ENCODE results near the gene CINP. TPM values are rescaled to one million over a fixed set of nuclear protein-coding genes. Genes with fewer than 3 reads are reported as not detected.

Gene CINP
- total RNA-seq, 1 experiment from 2014 or later = 70.8 TPM

DNA sequence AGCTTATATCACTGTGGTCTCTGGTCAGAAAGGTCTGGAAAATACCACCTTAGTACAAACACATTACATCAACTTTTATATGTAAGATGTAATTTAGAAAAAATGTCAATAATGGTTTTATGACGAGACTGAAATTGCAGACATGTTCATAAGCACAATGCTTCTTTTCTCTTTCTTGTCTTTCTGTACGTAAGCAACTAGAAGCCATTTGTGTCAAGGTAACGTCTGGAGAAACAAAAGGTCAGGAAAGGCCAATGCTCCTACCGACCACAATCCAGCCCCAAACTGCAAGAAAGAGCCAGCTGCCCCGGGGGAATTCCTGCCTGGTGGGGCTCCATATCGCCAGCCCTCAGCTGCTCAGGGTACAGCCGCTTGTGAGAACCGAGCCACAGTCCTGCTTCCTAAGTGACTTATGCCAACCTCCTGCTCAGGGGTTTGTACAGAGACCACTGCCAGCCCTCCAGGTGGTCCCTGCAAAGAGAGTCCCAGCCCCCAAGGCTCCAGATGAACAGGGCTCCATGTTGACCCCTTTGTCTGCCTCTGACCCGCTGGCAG, 36.8 kb downstream of the CINP start:
- in situ Hi-C loops (cut with HindIII; ENCODE audit: low sequenced_read_pairs) = no loop called here
- no peak for DNase-seq (ENCODE audit: low spot score)

- in situ Hi-C loops (cut with HindIII; ENCODE audit: low sequenced_read_pairs) = loop anchor here (25.0 kb wide), 1 partner anchor 236 kb away; the partner anchor contains the start of gene HSP90AA1
- DNase-seq (ENCODE audit: low spot score) = peak; percentile 82
Measured at GRCh38 chr14:102323102-102323501, 39.6 kb downstream of the CINP start.

DNA sequence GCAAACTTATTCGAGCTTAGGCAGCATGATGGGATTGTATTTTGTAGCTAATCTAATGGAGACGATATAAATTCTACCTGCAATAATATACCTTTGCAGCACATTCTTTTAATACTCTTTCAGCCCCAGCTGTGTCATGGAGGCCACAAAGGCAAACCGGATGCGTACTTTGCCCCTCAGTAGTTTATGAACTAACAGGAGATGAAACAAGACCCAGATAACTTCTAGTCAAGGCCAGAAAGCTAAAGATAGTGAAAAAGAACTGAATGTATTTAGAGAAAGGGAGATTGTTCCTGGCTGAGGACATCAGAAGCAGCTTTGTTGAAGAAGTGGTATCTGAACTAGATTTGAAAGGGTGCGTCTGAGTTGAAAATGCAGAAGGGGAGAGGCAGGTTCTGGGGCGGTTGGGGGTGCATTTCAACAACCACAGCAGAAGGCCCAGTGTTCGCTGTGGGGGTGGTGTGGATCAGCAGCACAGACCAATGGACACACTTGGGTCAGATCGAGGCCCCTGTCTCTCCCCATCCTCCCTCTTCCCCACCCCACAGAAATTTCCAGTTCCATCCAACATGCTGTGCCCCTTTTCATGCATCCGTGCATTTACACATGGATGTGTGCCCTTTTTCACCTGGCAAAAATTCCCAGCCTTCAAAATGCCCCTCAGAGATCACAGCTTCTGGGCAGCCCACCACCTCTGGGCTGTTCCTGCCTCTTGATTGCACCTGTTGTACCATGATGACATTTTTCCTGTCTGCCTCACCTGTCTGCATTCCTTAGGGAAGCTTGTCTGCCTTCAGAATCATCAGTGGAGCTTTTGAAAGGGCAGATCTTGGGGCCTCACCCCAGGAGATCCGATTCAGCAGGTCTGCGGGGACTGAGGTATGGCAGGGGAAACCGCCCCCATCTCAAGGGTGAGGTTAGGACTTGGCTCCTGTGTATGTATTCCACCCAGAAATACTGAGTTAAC, 41.0 kb downstream of the CINP start:
- DNase-seq (ENCODE audit: low spot score) = no peak
- in situ Hi-C loops (cut with HindIII; ENCODE audit: low sequenced_read_pairs) = loop anchor here (25.0 kb wide), 1 partner anchor 234 kb away; the partner anchor contains the start of gene HSP90AA1

DNA sequence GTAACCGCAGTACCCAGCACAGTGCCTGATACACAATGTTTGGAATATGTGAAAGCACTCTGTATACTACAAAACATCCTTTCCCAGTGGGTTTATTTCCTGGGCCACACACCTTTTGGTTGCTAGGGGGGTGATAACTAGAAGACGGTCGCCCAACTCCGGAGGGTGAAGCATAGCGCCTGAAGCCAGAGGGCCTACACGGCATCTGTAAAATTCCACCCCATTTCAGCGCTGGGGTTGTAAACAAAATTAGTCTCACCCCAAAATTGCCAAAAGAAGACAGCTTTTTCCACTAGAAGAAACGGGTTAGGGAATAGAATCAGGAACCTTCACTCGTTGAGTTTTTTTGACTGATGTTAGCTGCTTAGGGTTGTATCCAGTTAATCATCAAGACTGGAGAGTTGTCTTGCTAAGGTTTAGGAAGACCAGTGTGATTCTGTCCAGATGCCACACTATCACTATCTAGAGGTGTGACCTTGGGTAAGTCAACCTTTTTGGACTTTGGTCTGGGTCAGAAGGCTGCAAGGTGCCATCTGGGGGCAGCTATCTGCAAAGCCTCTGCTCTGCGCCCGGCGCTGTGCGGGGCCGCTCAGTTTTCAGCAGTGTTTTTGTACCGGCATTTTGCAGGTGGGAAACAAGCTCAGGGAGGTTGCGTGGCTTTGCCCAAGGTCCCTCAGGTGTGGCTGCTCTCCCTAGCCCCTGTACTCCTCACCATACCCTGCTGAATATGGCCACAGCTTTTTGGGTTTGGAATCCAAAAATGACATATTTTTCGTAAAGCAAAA, 41.8 kb downstream of the CINP start:
- in situ Hi-C loops (cut with HindIII; ENCODE audit: low sequenced_read_pairs) = loop anchor here (25.0 kb wide), 1 partner anchor 234 kb away; the partner anchor contains the start of gene HSP90AA1
- no peak for DNase-seq (ENCODE audit: low spot score)

GRCh38 chr14:102320033-102320660, 42.5 kb downstream of the CINP start:
- in situ Hi-C loops (cut with HindIII; ENCODE audit: low sequenced_read_pairs) = loop anchor here (25.0 kb wide), 1 partner anchor 233 kb away; the partner anchor contains the start of gene HSP90AA1
- DNase-seq (ENCODE audit: low spot score) = peak; percentile 43

DNA sequence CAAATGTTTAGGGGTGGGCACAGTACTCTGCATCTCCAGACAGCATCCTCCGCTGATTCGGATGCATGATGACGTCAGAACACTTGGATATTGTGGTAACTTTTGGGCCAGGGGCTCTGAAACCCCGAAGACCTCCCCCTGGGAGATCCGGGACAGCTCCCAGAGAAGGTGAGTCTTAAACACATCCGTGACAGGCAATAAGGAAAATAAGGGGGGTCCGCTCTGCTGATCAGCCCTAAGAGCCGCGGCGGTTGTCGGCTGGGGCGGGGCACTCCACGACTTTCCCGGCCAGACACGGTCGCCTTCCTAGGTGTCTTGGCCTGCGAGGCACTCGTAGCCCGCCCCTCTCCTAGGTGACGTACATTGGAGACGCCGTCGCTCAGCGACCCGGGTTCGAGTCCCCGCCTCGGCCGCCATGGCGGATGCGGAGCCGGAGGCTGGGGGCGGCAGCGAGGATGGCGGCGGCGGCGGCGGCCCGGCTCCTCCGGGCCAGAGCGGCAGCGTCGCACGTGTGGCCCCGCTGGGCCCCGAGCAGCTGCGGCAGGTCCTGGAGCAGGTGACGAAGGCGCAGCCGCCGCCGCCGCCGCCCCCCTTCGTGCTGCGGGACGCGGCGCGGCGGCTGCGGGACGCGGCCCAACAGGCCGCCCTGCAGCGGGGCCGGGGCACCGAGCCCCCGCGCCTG, 43.2 kb downstream of the CINP start, which contains the start of gene ZNF839:
TSS of gene ZNF839 (plus strand) at position 396 of the 682 bp plus-strand sequence. CDS start at position 416, 20 bp downstream.
- in situ Hi-C loops (cut with HindIII; ENCODE audit: low sequenced_read_pairs) = loop anchor here (25.0 kb wide), 1 partner anchor 232 kb away; the partner anchor contains the start of gene HSP90AA1

DNA sequence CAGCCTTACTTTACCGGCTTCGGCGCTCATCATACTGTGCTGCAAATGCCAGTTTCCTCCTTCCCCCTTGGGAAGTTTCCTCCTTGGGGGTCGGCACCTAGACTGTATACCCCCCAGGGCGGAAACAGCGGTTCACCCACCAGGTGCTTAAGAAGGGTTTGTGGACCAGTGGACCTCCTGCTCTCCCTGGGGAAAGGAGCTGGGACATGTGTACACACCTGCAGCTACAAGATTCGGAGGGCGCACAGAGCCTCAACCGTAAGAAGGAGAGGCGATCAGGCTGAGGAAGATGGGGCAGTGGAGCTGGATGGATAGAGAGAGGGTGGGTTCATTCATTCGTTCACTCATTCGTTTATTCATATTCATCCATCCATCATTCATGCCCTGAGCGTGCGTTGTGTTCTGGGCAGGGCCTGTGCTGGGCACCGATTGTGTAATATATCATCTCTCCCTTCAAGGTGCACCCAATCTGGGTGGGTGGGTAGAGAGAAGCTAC, 43.9 kb downstream of the CINP start:
- in situ Hi-C loops (cut with HindIII; ENCODE audit: low sequenced_read_pairs) = loop anchor here (25.0 kb wide), 1 partner anchor 232 kb away; the partner anchor contains the start of gene HSP90AA1
- DNase-seq (ENCODE audit: low spot score) = peak; percentile 8

More for the DNA sequence above, 43.2 kb downstream of the CINP start, which contains the start of gene ZNF839:
- peak; percentile 88 for DNase-seq (ENCODE audit: low spot score)

GRCh38 chr14:102317564-102318248, 45.0 kb downstream of the CINP start:
- in situ Hi-C loops (cut with HindIII; ENCODE audit: low sequenced_read_pairs) = loop anchor here (25.0 kb wide), 1 partner anchor 230 kb away; the partner anchor contains the start of gene HSP90AA1
- DNase-seq (ENCODE audit: low spot score) = peak; percentile 78

- DNase-seq (ENCODE audit: low spot score) = peak; percentile 93
- in situ Hi-C loops (cut with HindIII; ENCODE audit: low sequenced_read_pairs) = loop anchor here (25.0 kb wide), 1 partner anchor 230 kb away; the partner anchor contains the start of gene HSP90AA1
Measured at GRCh38 chr14:102316743-102317563, 45.7 kb downstream of the CINP start.

DNA sequence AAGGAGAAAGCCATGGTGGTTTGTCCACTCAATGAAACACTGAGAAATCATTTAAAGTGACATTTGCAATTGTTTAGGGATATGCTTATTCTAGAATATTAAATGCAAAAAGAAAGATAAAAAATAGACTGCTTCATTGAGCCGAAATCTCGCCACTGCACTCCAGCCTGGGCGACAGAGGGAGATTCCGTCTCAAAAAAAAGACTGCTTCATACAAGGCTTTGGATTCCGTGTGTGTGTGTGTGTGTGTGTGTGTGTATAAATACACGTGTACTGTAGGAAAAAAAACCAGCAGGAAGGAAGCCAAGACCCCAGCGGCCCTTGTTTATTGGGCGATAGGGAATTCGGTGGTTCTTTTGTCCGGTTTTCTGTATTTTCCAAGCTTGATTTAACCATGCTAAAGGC, 46.4 kb downstream of the CINP start:
- DNase-seq (ENCODE audit: low spot score) = no peak
- in situ Hi-C loops (cut with HindIII; ENCODE audit: low sequenced_read_pairs) = loop anchor here (25.0 kb wide), 1 partner anchor 229 kb away; the partner anchor contains the start of gene HSP90AA1

DNA sequence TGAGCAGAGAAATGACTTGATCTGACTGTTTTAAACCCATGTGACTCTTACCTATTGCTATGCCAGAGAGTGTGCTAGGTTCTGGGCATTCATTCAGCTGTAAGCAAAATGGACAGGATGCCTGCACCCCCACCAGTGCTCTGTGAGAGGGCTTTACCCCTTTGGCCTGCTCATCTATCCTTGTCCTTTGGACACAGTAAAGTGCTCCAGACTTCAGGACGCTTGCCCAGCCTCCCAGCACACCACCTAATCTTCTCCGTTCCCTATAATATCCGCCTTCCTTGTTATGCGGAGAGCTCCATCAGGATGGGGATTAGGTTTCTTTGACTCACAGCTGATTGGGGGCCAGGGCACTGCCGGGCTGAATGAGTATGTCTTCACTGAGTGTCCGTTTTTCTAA, 47.6 kb downstream of the CINP start:
- in situ Hi-C loops (cut with HindIII; ENCODE audit: low sequenced_read_pairs) = loop anchor here (25.0 kb wide), 1 partner anchor 228 kb away; the partner anchor contains the start of gene HSP90AA1
- DNase-seq (ENCODE audit: low spot score) = peak; percentile 22

DNA sequence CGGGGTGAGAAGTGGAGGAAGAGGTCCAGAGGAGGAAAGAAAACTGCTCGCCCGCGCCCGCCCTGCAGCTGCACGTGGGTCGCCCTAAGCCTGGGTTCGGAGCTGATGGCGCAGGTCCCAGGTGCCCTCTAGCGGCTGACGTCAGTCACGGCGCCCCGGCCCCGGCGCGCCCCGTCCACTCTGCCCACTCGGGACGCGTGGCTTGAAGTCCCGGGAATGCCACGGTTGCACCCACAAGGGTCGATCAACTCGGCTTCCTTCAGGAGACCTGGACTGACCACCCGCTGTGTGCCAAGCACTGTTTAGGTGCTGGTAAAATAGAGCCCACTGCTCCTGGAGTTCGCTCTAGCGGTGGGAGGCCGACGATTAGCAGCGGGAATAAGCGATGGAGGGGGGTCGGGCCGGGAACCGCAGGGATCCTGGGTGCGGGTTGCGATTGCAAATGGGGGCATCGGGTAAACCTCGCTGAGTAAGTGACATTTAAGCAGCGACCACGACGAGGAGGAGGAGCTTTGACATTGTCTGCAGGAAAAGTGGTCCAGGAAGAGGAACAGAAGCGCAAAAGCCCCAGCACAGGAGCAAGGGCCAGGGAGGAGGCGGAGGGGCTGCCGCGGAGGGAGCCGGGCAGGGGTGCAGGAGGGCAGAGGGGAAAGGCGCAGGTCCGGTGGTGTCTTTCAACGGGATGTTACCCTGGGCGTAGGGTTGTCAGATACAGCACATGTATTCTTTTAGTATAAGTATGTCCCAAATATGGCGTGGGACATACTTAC, 48.3 kb downstream of the CINP start:
- peak; percentile 84 for DNase-seq (ENCODE audit: low spot score)
- in situ Hi-C loops (cut with HindIII; ENCODE audit: low sequenced_read_pairs) = loop anchor here (25.0 kb wide), 1 partner anchor 227 kb away; the partner anchor contains the start of gene HSP90AA1

DNA sequence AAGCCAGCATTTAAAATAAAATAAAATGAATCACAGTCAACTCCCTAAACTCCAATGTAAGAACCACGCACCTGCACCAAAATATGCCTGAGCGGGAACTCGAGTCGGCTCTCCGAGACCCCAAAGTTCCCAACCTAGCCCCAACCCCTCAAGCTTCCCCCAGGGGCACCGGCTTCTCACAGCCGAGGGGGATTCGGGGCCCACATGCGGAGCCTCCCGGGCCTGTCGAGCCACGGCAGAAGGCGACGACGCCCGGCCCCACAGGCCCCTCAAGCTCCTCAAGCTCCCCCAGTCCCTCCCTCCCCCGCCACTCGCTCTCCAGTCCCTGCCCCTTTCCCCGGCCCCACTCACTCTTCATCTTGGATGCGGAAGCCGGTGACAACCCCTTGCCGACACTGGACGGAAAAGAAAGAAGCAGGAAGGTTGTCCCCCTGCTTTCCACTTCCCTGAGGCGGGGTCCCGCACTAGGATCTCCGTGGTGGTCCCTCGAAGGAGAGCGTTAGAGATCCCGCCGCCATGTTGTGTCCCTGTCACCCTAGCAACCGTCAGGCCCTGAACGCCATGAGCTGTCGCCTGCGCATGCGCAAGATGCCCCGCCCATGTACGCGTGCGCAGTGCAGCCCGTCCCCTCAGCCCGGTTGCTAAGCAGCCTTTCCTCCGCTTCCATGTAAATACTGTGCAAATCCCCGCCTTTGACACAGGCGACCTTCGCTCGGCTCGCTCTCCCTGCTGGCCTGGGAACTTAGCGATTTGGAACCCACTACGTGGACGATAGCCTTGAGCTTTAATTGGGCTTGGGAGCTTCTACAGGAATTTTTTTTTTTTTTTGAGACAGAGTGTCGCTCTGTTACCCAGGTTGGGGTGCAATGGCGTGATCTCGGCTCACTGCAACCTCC, 57.8 kb downstream of the CINP start, which contains the start of gene MOK:
TSS of gene MOK (minus strand) at position 554 of the 896 bp plus-strand sequence. CDS start at position 358, 196 bp downstream.
- peak; percentile 97 for DNase-seq (ENCODE audit: low spot score)
- in situ Hi-C loops (cut with HindIII; ENCODE audit: low sequenced_read_pairs) = loop anchor here (25.0 kb wide), 1 partner anchor 218 kb away; the partner anchor contains the start of gene HSP90AA1

- no peak for DNase-seq (ENCODE audit: low spot score)
Measured at GRCh38 chr14:102303664-102304063, 59.0 kb downstream of the CINP start.

More at GRCh38 chr14:102303664-102304063, 59.0 kb downstream of the CINP start:
- in situ Hi-C loops (cut with HindIII; ENCODE audit: low sequenced_read_pairs) = loop anchor here (25.0 kb wide), 1 partner anchor 216 kb away; the partner anchor contains the start of gene HSP90AA1
